Measurements from ENCODE around the gene NOS1AP.

NOS1AP gene

DNA sequence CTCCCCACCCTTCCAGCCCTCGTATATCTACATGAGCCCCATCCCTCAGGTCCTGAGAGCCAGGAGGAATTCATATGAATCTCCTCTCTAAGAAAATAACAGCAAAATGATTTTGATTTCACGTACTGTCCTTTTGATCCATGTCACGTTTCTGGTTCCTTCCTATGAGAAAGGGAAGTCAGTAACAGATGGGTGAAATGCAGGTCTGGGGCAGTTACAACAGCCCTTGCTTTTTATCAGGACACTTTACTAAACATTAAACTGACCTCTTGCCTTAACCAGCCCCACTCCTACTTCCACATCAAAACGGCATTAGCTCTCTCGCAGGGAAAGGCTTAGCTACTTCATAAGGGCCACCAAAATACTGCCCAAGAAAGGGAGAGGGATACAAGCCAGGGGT is 248.1 kb downstream of the NOS1AP start:
- H3K27ac Mint-ChIP-seq: no peak overlapping the region
- H3K9me3 Mint-ChIP-seq: no peaks in the 10 kb centered on the region
- ATAC-seq (replicated peaks) (no peak), DNase-seq (no peak)
- peaks cover 17 to 20% of the 10 kb centered on the region in 2 donors for H3K27me3 Mint-ChIP-seq
- H3K4me1 Mint-ChIP-seq: no peaks in the 10 kb centered on the region
- no peaks in the 10 kb centered on the region for H3K36me3 Mint-ChIP-seq
- H3K4me3 Mint-ChIP-seq: no peak overlapping the region

DNA sequence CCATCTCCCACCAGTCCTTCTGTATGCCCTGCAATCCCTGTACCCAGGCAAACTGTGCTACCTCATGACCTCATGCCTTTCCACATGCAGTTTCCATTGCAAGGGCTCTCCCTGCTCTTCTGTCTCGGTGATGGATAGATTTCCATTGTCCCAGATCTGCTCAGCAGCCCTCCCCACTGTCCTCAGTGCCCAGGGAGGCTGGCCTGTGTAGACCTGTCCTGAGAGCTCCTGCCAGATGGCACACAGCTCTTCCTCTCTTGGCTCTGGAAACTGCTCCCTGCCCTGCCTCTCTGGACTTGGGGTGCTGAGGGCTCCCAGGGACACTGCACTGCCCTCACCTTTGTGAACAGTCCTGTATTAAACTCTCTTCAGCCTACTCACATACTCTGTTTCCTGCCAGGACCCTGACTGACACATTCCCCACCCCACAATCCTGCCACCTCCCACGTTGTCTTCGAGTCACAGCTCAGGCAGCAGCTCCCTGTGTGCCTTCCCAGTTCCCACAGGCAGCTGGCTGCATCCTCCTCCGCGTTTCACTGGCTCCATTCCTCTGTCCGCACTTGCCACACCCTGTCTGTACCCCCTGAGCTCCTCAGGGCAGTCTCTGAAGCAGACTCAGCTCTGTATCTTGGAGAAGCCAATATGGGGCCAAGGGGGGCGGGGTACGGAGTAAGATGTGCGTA is 250.1 kb downstream of the NOS1AP start:
- Mint-ChIP-seq H3K4me3 (no peak overlapping the region), H3K36me3 (no peaks in the 10 kb centered on the region), H3K4me1 (no peaks in the 10 kb centered on the region), H3K9me3 (no peaks in the 10 kb centered on the region), H3K27me3 (peaks cover 17% of the 10 kb centered on the region in 2 donors), H3K27ac (no peak overlapping the region)
- ATAC-seq (replicated peaks): no peak
- DNase-seq: no peak

DNA sequence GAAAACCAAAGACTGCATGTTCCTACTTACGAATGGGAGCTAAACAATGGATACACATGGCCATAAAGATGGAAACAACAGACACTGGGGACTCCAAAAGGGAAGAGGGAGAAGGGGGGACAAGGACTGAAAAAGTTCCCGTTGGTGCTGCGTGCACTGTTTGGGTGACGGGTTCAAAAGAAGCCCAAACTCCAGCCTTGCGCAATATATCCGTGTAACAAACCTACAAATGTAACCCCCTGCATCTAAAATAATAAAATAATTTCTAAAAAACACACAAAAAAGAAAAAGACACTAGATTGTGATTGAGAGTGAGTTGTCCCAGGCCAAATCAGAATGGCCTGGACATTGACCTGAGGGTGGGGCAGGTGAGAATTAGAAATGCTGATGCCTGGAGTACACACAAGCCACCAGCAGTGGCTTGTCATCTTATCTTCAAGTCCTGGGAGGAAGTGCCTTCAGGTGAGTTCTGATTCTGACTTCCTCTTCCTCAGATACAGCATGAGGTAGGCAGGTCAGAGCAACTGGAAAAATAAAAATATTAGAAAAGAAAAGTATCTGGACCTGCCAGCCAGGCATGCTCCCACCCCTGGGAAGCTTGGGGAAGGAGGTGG is 252.4 kb downstream of the NOS1AP start:
- H3K9me3 Mint-ChIP-seq: no peaks in the 10 kb centered on the region
- H3K4me3 Mint-ChIP-seq: no peak overlapping the region
- H3K4me1 Mint-ChIP-seq: no peaks in the 10 kb centered on the region
- DNase-seq (no peak), ATAC-seq (replicated peaks) (no peak)
- no peak overlapping the region for H3K27ac Mint-ChIP-seq
- no peaks in the 10 kb centered on the region for H3K36me3 Mint-ChIP-seq
- H3K27me3 Mint-ChIP-seq: peaks cover 17 to 30% of the 10 kb centered on the region in 2 donors

DNA sequence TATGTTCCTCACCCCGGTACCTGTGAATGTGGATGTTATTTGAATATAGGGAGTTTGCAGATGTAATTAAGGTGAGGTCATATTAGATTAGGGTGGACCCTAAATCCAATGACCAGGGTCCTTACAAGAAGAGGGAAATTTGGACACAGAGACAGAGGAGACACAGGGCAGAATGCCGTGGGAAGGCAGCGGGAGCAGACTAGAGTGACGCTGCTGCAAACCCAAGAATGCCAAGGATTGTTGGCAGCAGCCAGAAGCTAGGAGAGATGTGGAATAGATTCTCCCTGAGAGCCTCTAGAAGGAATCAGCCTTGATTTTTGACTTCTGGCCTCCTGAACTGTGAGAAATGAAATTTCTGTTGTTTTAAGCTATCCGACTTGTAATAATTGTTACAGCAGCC is 253.5 kb downstream of the NOS1AP start:
- no peaks in the 10 kb centered on the region for H3K4me1 Mint-ChIP-seq
- H3K27ac Mint-ChIP-seq: no peak overlapping the region
- no peak overlapping the region for H3K4me3 Mint-ChIP-seq
- no peaks in the 10 kb centered on the region for H3K9me3 Mint-ChIP-seq
- peaks cover 18 to 32% of the 10 kb centered on the region in 2 donors for H3K27me3 Mint-ChIP-seq
- H3K36me3 Mint-ChIP-seq: no peaks in the 10 kb centered on the region
- DNase-seq (no peak), ATAC-seq (replicated peaks) (no peak)

DNA sequence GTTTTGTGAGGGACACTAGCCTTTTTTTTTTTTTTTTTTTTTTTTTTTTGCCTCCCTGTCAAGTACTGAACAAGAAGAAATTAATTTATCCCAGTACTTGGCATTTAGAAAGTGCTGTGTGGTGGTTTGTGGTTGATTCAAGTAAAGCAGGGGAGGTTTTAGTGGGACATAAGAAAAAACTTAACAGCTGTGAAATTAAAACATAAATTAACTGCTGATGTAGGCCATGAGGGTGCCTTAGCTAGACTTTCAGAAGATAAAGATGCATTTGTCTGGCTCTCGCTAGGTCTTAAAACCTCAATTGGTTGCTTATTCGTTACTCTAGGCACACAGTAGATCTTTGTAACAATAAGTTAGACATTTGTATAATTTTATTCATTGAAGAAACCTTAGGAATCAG is 254.9 kb downstream of the NOS1AP start:
- ATAC-seq (replicated peaks) (no peak), DNase-seq (no peak)
- no peaks in the 10 kb centered on the region for H3K9me3 Mint-ChIP-seq
- no peak overlapping the region for H3K27ac Mint-ChIP-seq
- H3K4me1 Mint-ChIP-seq: no peaks in the 10 kb centered on the region
- peaks cover 11 to 22% of the 10 kb centered on the region in 2 donors for H3K27me3 Mint-ChIP-seq
- H3K36me3 Mint-ChIP-seq: no peaks in the 10 kb centered on the region
- no peak overlapping the region for H3K4me3 Mint-ChIP-seq

DNA sequence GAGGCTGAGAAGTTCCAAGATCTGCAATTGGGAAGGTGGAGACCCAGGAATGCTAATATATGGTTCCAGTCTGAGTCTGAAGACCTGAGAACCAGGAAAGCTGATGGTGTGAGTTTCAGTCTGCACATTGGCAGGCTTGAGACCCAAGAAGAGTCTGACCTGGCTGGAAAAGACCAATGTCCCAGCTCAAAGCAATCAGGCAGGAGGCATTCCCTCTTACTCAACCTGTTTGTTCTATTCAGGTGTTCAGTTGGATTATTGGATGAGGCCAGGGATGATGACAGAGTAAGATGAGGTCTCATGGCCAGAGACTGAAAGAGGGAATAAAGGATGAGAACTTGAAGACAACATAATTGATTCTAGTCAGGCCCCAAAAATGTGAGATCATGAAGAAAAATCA is 257.1 kb downstream of the NOS1AP start:
- no peaks in the 10 kb centered on the region for H3K9me3 Mint-ChIP-seq
- no peak for ATAC-seq (replicated peaks)
- no peaks in the 10 kb centered on the region for H3K4me1 Mint-ChIP-seq

DNA sequence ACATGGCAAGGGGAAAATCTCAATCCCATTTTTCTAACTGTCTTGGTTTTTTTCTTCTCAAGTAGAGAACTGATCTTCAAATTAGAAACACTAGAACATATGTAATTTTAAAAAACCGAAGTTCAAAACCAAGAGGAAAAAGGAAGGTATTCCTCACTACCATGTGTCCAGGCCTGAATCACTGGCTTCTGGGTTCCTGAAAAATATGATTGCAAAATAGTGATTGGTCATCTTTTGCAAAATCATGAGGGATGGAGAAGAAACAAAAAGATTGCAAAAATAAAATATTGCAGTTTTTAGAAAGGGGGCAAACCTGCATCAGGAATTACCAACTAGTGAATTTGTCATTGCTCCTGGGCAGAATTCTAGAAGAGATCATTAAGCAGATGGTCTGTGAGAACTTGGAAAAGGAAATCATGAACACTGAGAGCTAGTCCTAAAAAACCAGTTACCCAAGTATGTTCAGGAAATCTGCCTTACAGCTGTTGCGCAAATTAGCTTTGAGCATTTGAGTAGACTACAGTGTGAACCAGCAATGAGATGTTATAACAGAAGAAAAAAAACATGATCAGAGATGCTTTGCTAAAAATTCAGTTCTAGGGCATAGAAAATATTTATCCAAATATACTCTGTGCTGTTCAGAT is 257.8 kb downstream of the NOS1AP start:
- H3K4me3 Mint-ChIP-seq: no peak overlapping the region
- DNase-seq (no peak), ATAC-seq (replicated peaks) (no peak)
- H3K9me3 Mint-ChIP-seq: no peaks in the 10 kb centered on the region
- H3K27me3 Mint-ChIP-seq: peaks cover 13 to 23% of the 10 kb centered on the region in 2 donors
- H3K36me3 Mint-ChIP-seq: no peaks in the 10 kb centered on the region
- no peak overlapping the region for H3K27ac Mint-ChIP-seq
- no peaks in the 10 kb centered on the region for H3K4me1 Mint-ChIP-seq

More for the DNA sequence above, 257.1 kb downstream of the NOS1AP start:
- H3K4me3 Mint-ChIP-seq: no peak overlapping the region
- H3K27ac Mint-ChIP-seq: no peak overlapping the region
- H3K27me3 Mint-ChIP-seq: peaks cover 9 to 23% of the 10 kb centered on the region in 2 donors
- no peak for DNase-seq
- no peaks in the 10 kb centered on the region for H3K36me3 Mint-ChIP-seq

DNA sequence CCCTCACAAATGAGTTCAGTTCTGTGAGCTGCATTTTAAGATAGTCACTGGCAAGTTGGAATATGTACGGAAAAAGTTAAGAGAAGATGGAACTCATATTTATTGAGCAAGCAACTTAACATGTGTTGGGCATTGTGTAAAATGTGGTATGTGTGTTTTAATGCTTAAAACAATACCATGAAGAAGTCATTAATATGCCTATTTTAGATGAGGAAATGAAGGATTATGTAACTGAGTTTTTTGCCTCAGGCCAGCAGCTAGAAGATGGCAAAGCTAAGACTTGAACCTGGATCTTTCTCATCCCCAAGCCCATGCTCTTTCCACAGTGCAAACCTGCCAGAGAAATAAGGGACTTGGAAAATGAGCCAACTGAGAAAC is 258.3 kb downstream of the NOS1AP start:
- Mint-ChIP-seq H3K4me3 (no peak overlapping the region), H3K27ac (no peak overlapping the region), H3K27me3 (peaks cover 15 to 23% of the 10 kb centered on the region in 2 donors), H3K36me3 (no peaks in the 10 kb centered on the region), H3K4me1 (no peaks in the 10 kb centered on the region), H3K9me3 (no peaks in the 10 kb centered on the region)
- no peak for DNase-seq
- ATAC-seq (replicated peaks): no peak

DNA sequence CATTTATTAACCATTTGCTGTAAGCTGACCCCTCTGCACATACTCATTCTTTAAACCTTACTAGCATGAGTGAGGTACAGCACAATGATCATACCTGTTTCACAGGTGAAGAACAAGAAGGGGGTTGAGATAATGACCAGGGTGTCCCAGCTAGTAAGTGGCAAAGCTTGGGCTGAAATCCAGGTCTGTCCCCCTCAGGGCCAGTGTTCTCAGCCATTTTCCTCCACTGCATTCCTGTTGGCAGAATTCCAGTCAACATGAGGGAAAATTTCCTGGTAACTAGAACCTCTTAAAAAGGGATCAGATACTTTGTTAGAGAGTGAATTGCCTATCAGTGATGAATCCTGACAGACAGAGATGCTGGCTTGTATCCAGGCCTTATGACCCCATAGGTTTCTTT is 259.0 kb downstream of the NOS1AP start:
- ATAC-seq (replicated peaks): no peak
- Mint-ChIP-seq H3K4me1 (no peaks in the 10 kb centered on the region), H3K36me3 (no peaks in the 10 kb centered on the region)

DNA sequence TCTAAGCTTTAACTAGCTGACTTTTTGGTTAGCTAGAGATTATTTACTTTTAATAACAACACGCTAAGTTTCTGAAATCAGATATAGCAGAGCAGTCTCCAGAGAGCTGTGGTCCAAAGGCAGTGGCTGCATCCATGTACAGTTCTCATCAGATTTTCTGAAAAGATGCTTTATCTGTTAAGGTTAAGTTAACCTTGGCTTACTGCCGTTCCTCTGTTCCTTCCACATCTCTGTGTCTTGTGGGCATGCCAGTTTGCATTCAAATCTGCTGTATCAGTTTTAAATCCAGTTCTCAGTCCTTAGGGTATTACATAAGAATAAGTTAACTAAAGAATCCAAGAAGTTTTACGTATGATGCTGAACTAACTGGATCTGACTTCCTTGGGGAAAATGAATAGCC is 260.3 kb downstream of the NOS1AP start:
- Mint-ChIP-seq H3K9me3 (no peaks in the 10 kb centered on the region), H3K4me1 (no peaks in the 10 kb centered on the region), H3K27me3 (peaks cover 15 to 26% of the 10 kb centered on the region in 2 donors), H3K36me3 (no peaks in the 10 kb centered on the region), H3K27ac (no peak overlapping the region), H3K4me3 (no peak overlapping the region)
- ATAC-seq (replicated peaks) (no peak), DNase-seq (no peak)

More for the DNA sequence above, 259.0 kb downstream of the NOS1AP start:
- no peak for DNase-seq
- Mint-ChIP-seq H3K27ac (no peak overlapping the region), H3K27me3 (peaks cover 15 to 23% of the 10 kb centered on the region in 2 donors), H3K4me3 (no peak overlapping the region), H3K9me3 (no peaks in the 10 kb centered on the region)

DNA sequence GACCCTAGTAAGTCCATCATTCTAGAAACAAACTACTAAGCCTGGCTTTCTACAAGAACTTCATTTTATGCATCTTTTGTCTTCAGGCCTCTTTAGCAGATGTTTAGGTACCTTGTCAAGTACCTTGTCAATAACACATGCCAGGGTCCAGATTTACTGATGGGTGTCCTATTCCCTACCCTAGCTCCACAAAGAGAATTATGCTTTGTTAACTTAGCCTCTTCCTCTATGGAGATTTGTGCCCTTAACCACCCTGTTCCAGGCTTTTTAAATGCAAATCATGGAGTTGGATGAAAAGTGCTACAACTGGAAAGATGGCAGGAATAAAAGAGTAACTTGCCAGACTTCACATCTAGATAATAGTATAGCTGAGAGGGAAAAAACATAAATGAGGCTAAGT is 264.5 kb downstream of the NOS1AP start:
- no peak for DNase-seq
- no peaks in the 10 kb centered on the region for H3K9me3 Mint-ChIP-seq
- no peaks in the 10 kb centered on the region for H3K36me3 Mint-ChIP-seq
- ATAC-seq (replicated peaks): no peak
- peaks cover 16 to 18% of the 10 kb centered on the region in 2 donors for H3K27me3 Mint-ChIP-seq
- H3K27ac Mint-ChIP-seq: no peak overlapping the region
- H3K4me1 Mint-ChIP-seq: no peaks in the 10 kb centered on the region
- no peak overlapping the region for H3K4me3 Mint-ChIP-seq

DNA sequence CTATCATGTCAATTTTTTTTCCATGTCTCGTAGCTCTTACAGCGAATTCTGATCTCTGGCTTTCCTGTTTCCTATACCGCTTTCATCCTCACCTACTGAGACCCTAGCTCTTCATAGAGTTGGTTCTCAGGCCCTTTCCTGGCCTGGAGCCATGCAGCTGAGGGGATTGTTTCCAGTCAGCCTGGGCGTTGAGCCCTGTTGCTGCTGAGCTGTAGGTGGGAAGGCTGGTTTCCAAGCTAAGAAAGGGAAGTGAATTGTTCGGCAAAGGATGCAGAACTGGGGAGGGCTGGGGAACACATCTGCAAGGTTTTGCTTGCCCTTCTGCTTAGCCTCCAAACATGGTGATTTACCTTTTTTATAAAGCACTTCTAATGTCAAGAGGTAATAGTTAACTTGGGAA is 265.6 kb downstream of the NOS1AP start:
- no peak overlapping the region for H3K4me3 Mint-ChIP-seq
- DNase-seq (no peak), ATAC-seq (replicated peaks) (no peak)
- H3K4me1 Mint-ChIP-seq: no peaks in the 10 kb centered on the region
- H3K9me3 Mint-ChIP-seq: no peaks in the 10 kb centered on the region
- H3K27ac Mint-ChIP-seq: no peak overlapping the region
- H3K27me3 Mint-ChIP-seq: peaks cover 16 to 18% of the 10 kb centered on the region in 2 donors
- no peaks in the 10 kb centered on the region for H3K36me3 Mint-ChIP-seq

DNA sequence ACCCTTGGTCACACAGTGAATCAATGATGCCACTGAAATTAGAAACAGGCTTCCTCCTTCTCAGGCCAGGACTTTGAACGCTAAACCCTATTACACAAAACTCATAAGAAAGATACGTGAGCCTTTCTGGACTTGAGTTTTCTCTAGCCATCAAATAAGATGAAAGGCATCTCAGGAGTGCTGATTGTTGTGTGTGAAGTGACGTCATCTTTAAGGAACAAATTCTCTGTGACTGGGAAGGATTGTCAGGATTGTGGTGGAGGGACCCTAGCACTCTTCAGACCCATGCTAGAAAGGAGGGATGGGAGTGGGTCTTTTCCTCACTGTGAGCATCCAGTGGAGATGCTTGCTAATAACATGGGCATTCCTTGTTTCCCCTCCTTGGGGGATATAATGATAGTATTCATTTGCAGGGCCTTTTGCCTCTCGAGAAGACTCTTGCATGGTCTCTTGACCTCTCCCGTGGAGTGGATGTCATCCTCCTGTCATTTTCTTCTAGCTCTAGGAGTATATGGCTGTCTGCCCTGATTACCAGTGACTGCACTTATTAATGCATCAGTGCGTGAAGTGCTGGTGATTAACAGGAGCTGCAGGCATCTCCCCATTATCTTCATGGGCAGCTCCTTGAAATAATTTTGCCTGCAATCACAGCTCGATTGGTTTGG is 267.3 kb downstream of the NOS1AP start:
- peaks cover 10 to 11% of the 10 kb centered on the region in 2 donors for H3K27me3 Mint-ChIP-seq
- no peaks in the 10 kb centered on the region for H3K36me3 Mint-ChIP-seq
- H3K4me1 Mint-ChIP-seq: no peaks in the 10 kb centered on the region
- no peaks in the 10 kb centered on the region for H3K9me3 Mint-ChIP-seq
- no peak overlapping the region for H3K4me3 Mint-ChIP-seq
- no peak for ATAC-seq (replicated peaks)
- DNase-seq: no peak
- no peak overlapping the region for H3K27ac Mint-ChIP-seq

DNA sequence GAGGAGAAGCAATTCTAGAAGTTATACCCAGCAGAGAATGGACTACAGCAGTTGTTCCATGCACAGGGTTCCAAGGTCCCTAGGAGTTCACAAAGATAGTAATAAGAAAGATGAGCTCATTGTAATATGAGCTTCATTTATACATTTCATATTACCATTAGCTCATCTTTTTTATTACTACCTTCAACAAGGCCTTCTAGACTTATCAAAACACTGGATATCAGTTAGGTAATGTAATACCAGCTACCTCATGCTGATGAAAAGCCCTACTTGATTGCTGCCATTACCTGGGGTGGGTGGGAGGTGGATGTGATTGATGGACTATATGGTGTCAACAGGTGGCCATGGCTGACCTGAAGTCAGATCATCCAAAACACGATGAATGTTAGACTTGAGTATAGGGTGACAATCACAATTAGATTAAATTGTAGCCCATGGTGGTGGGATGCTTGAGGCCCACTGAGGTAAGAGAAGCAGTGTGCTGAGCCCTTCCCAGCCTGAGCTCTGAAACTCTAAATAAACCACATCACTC is 273.0 kb downstream of the NOS1AP start:
- no peak for DNase-seq
- no peaks in the 10 kb centered on the region for H3K9me3 Mint-ChIP-seq
- H3K4me1 Mint-ChIP-seq: no peaks in the 10 kb centered on the region
- no peak overlapping the region for H3K4me3 Mint-ChIP-seq
- no peaks in the 10 kb centered on the region for H3K36me3 Mint-ChIP-seq
- no peak overlapping the region for H3K27ac Mint-ChIP-seq
- ATAC-seq (replicated peaks): no peak
- no peaks in the 10 kb centered on the region for H3K27me3 Mint-ChIP-seq
